Measurements from ENCODE around the gene DDX46.

DDX46 gene

DNA sequence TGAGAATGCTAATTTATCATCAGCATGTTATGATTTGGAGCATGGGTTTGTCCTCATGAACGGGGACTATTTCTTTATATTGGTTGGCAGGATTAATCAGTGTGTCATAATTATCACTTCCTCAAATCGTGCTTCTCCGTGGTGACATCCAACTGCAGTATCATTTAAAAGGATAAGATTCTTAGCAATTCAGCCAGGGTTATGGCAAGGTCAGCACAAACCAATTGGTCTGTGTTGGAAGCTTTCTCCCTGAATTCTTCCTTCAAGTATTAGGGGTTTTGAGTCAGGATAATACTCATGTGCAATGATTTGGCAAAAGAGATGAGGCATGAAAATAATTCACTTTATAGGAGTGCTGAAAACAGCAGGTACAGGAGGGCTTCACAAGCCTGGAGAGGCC lies 25.8 kb upstream of the DDX46 start:
- DNase-seq, result no peak
- Histone ChIP-seq H3K4me3 (ENCODE audit: low read depth, low read length) (no peak overlapping the region), H3K36me3 (no peaks in the 10 kb centered on the region), H3K27ac (no peak overlapping the region), H3K9me3 (ENCODE audit: severe bottlenecking) (no peaks in the 10 kb centered on the region), H3K27me3 (ENCODE audit: insufficient read depth, low read depth, severe bottlenecking) (no peaks in the 10 kb centered on the region)
- TF ChIP-seq, protein P1, sequence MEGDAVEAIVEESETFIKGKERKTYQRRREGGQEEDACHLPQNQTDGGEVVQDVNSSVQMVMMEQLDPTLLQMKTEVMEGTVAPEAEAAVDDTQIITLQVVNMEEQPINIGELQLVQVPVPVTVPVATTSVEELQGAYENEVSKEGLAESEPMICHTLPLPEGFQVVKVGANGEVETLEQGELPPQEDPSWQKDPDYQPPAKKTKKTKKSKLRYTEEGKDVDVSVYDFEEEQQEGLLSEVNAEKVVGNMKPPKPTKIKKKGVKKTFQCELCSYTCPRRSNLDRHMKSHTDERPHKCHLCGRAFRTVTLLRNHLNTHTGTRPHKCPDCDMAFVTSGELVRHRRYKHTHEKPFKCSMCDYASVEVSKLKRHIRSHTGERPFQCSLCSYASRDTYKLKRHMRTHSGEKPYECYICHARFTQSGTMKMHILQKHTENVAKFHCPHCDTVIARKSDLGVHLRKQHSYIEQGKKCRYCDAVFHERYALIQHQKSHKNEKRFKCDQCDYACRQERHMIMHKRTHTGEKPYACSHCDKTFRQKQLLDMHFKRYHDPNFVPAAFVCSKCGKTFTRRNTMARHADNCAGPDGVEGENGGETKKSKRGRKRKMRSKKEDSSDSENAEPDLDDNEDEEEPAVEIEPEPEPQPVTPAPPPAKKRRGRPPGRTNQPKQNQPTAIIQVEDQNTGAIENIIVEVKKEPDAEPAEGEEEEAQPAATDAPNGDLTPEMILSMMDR (IDR thresholded peaks at IDR 0.05; ENCODE audit: low read depth, low read length), result no peak

GRCh38 chr5:134735243-134735642 lies 23.3 kb upstream of the DDX46 start:
- Histone ChIP-seq H3K4me3 (ENCODE audit: low read depth, low read length) (no peak overlapping the region), H3K36me3 (no peaks in the 10 kb centered on the region; the same call in 1 of the 2 replicates), H3K27ac (no peak overlapping the region), H3K27me3 (ENCODE audit: insufficient read depth, low read depth, severe bottlenecking) (no peaks in the 10 kb centered on the region), H3K9me3 (ENCODE audit: severe bottlenecking) (no peaks in the 10 kb centered on the region)
- TF ChIP-seq, protein P1 (IDR thresholded peaks at IDR 0.05; ENCODE audit: low read depth, low read length), result no peak
- DNase-seq, result no peak

DNA sequence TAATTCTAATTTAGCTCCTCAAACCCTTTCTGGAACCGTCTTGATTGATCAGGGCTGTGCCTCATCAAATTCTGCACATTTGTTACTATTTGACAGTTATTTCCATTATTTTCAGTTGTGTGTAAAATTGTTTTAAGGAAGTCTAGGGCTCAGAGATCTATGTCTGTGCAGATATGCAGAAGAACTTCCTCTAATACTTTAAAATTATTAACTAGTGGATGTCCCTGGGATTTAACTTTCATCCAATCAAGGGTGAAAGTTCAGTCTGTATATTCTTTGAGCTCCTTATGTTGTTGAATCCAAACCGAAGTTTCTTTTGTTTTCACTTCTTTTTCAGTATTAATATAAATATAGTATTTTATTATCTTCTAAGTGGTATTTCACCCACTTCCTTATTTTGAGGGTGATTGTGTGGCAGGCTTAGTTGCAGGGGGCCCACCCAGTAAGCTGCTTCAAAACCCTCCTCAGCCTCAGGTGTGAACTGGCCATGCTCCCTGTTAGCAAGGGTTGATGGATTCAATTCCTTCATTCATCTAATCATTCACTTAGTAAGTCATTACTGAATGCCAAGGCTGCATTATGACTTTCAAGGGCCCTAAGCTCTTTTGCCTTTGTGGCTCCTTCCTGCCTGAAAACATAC lies 22.3 kb upstream of the DDX46 start:
- Histone ChIP-seq H3K27me3 (ENCODE audit: insufficient read depth, low read depth, severe bottlenecking) (no peaks in the 10 kb centered on the region), H3K27ac (no peak overlapping the region), H3K4me3 (ENCODE audit: low read depth, low read length) (no peak overlapping the region), H3K9me3 (ENCODE audit: severe bottlenecking) (no peaks in the 10 kb centered on the region), H3K36me3 (peaks cover 5% of the 10 kb centered on the region)
- no peak for DNase-seq
- TF ChIP-seq, protein P1 (IDR thresholded peaks at IDR 0.05; ENCODE audit: low read depth, low read length), result no peak

DNA sequence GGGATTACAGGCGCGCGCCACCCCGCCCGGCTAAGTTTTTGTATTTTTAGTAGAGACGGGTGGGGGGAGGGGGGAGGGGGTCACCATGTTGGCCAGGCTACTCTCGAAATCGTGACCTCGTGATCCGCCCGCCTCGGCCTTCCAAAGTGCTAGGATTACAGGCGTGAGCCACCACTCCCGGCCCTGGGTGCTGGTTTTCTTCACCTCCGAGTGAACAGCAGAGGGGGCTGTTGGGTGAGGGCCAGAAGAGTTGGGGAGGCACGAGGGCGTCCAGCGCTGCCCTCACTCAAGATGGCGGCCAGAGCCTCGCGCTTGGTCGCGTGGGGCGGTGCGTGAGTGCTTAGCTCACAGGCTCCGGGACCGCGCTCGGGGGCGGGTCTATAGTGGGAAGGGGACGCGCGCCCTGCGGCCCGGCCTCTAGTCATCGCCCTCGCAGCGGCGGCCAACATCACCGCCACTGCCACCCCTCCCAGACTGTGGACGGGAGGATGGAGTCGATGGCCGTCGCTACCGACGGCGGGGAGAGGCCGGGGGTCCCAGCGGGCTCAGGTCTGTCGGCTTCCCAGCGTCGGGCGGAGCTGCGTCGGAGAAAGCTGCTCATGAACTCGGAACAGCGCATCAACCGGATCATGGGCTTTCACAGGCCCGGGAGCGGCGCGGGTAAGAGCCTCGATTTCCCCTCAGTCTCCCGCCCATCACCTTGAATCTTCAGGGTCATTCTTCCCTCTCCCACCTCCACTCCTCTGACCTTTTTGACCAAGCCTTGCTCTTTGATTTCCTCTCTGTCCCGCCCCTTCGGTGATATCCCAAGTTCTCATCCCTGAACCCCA lies 20.2 kb upstream of the DDX46 start, which contains the start of gene CAMLG:
TSS of gene CAMLG (plus strand) at position 416 of the 830 bp plus-strand sequence. CDS start at position 489, 73 bp downstream.
- H3K27me3 ChIP-seq (ENCODE audit: insufficient read depth, low read depth, severe bottlenecking), result no peaks in the 10 kb centered on the region
- peaks cover 21% of the 10 kb centered on the region for H3K36me3 ChIP-seq
- no peaks in the 10 kb centered on the region for H3K9me3 ChIP-seq (ENCODE audit: severe bottlenecking)
- peak within 1 kb of the TSS; percentile 63 for H3K27ac ChIP-seq
- TF ChIP-seq, protein P1 (IDR thresholded peaks at IDR 0.05; ENCODE audit: low read depth, low read length), result peak; percentile 76
- peak; percentile 98 for DNase-seq
- peak within 1 kb of the TSS; percentile 64 for H3K4me3 ChIP-seq (ENCODE audit: low read depth, low read length)

- Histone ChIP-seq H3K27me3 (ENCODE audit: insufficient read depth, low read depth, severe bottlenecking) (no peaks in the 10 kb centered on the region), H3K36me3 (peaks cover 26% of the 10 kb centered on the region), H3K4me3 (ENCODE audit: low read depth, low read length) (peak overlapping the region; percentile 64), H3K27ac (peak overlapping the region; percentile 63), H3K9me3 (ENCODE audit: severe bottlenecking) (no peaks in the 10 kb centered on the region)
- DNase-seq, result peak; percentile 26
- TF ChIP-seq, protein P1 (IDR thresholded peaks at IDR 0.05; ENCODE audit: low read depth, low read length), result no peak
Measured at GRCh38 chr5:134738963-134739661, 19.5 kb upstream of the DDX46 start.

All from WERI-Rb-1 (cell line).